DOHH2 (cell line): ENCODE measurements around the gene ZDHHC5.

Source experiments
- H3F3A ChIP-seq: fragments of 200-600 bp; sonication (generic), shearing (Covaris generic); 2 replicates; pipeline ENCODE4 v1.6.0; 2016; ENCODE audit warnings: antibody characterized with exemption, mild to moderate bottlenecking; ENCODE audit not compliant: control insufficient read depth, insufficient read depth
- H3K27ac ChIP-seq: fragments of 200-600 bp; sonication (generic); 2 replicates; pipeline ENCODE4 v1.5.1; 2014; ENCODE audit warnings: low read depth, mild to moderate bottlenecking, low read length, moderate library complexity
- H3K27me3 ChIP-seq: fragments of 200-600 bp; sonication (generic); 2 replicates; pipeline ENCODE4 v1.6.1; 2014; ENCODE audit warnings: mild to moderate bottlenecking, low read length, mixed read lengths; ENCODE audit not compliant: control insufficient read depth
- H3K36me3 ChIP-seq: fragments of 200-600 bp; sonication (generic); 2 replicates; pipeline ENCODE4 v1.6.1; 2014; ENCODE audit warnings: mild to moderate bottlenecking, low read length, moderate library complexity, mixed read lengths; ENCODE audit not compliant: control insufficient read depth
- H3K4me1 ChIP-seq: fragments of 200-600 bp; sonication (generic); 2 replicates; pipeline ENCODE4 v1.6.1; 2014; ENCODE audit warnings: mild to moderate bottlenecking, low read length, mixed read lengths; ENCODE audit not compliant: control insufficient read depth
- H3K4me2 ChIP-seq: fragments of 200-600 bp; sonication (generic); 2 replicates; pipeline ENCODE4 v1.6.0; 2014; ENCODE audit warnings: mild to moderate bottlenecking, low read length, moderate library complexity
- H3K4me3 ChIP-seq: fragments of 200-600 bp; sonication (generic); 2 replicates; pipeline ENCODE4 v1.5.1; 2014; ENCODE audit warnings: mild to moderate bottlenecking, low read length, mixed read lengths
- H3K79me2 ChIP-seq: fragments of 200-600 bp; sonication (generic); 2 replicates; pipeline ENCODE4 v1.6.1; 2014; ENCODE audit warnings: mild to moderate bottlenecking, low read length, mixed read lengths; ENCODE audit not compliant: control insufficient read depth
- H3K9me2 ChIP-seq: fragments of 200-600 bp; sonication (generic); replicated peaks from 2 replicates; pipeline ENCODE4 v1.6.1; 2014; ENCODE audit warnings: mild to moderate bottlenecking, low read length, mixed read lengths; ENCODE audit not compliant: control insufficient read depth
- H3K9me3 ChIP-seq: fragments of 200-600 bp; sonication (generic); 2 replicates; pipeline ENCODE4 v1.6.1; 2014; ENCODE audit warnings: antibody characterized with exemption, low read length, mixed read lengths; ENCODE audit not compliant: control insufficient read depth, insufficient read depth
- H4K20me1 ChIP-seq: fragments of 200-600 bp; sonication (generic); 2 replicates; pipeline ENCODE4 v1.6.0; 2014; ENCODE audit warnings: low read depth, mild to moderate bottlenecking, antibody characterized with exemption, low read length, moderate library complexity; ENCODE audit not compliant: control insufficient read depth, insufficient read depth
- CTCF ChIP-seq: fragments of 200-600 bp; sonication (generic); IDR thresholded peaks from one replicate; pipeline ENCODE4 v1.5.1; 2014; ENCODE audit warnings: antibody characterized with exemption, mild to moderate bottlenecking, low read depth, low read length; ENCODE audit not compliant: poor library complexity, severe bottlenecking
- EZH2phosphoT487 ChIP-seq: fragments of 200-600 bp; sonication (generic); IDR thresholded peaks from 2 replicates; pipeline ENCODE4 v1.6.1; 2017; ENCODE audit warnings: borderline replicate concordance, mild to moderate bottlenecking, antibody characterized with exemption, low read length, moderate library complexity, mixed read lengths

The ZDHHC5 gene

GRCh38 chr11:57745206-57745605 lies 77.3 kb downstream of the ZDHHC5 start:
- no peaks in the 10 kb centered on the region for H3K9me2 ChIP-seq
- peaks cover 13% of the 10 kb centered on the region for H3F3A ChIP-seq
- H3K4me3 ChIP-seq: no peak overlapping the region
- H3K4me1 ChIP-seq: peaks cover 15% of the 10 kb centered on the region
- peaks cover 58% of the 10 kb centered on the region for H3K36me3 ChIP-seq
- peaks cover 30% of the 10 kb centered on the region for H3K79me2 ChIP-seq
- no peak overlapping the region for H3K27ac ChIP-seq
- H3K9me3 ChIP-seq: no peaks in the 10 kb centered on the region
- no peaks in the 10 kb centered on the region for H3K27me3 ChIP-seq
- no peak overlapping the region for H3K4me2 ChIP-seq
- TF ChIP-seq CTCF (no peak), EZH2phosphoT487 (no peak)
- H4K20me1 ChIP-seq: no peaks in the 10 kb centered on the region

- Histone ChIP-seq H3K27me3 (no peaks in the 10 kb centered on the region), H3K4me3 (no peak overlapping the region), H3K9me2 (no peaks in the 10 kb centered on the region), H3F3A (peaks cover 17% of the 10 kb centered on the region), H3K4me1 (peaks cover 6% of the 10 kb centered on the region), H3K27ac (no peak overlapping the region), H4K20me1 (no peaks in the 10 kb centered on the region), H3K4me2 (no peak overlapping the region), H3K9me3 (no peaks in the 10 kb centered on the region), H3K36me3 (peaks cover 46% of the 10 kb centered on the region), H3K79me2 (peaks cover 20% of the 10 kb centered on the region)
- TF ChIP-seq CTCF (no peak), EZH2phosphoT487 (no peak)
Measured at GRCh38 chr11:57746920-57747319, 79.0 kb downstream of the ZDHHC5 start.
